G401 (cell line): ENCODE results near the gene RNF19B. TPM values are rescaled to one million over a fixed set of nuclear protein-coding genes. Genes with fewer than 3 reads are reported as not detected.

Experiments used
- DNase-seq: peaks from one replicate; pipeline ENCODE4 v3.0.0-alpha.2; 2015; ENCODE audit warnings: low spot score
- in situ Hi-C: cut with HindIII; loops from 2 replicates; pipeline ENCODE4 v1.10.0; 2016; ENCODE audit warnings: low sequenced_read_pairs, mixed read lengths
- total RNA-seq: library from RNA; depleted of rRNA; stranded (reverse); fragments of >200 nt; shearing (Covaris generic); gene quantifications from 2 replicates; pipeline ENCODE4 v1.2.3, GENCODE V29; 2014

The RNF19B gene
- total RNA-seq, 1 experiment from 2014 or later: 13.2 TPM

GRCh38 chr1:32971576-32971975 lies 7.0 kb upstream of the RNF19B start:
- in situ Hi-C loops: no loop called here
- no peak for DNase-seq

DNA sequence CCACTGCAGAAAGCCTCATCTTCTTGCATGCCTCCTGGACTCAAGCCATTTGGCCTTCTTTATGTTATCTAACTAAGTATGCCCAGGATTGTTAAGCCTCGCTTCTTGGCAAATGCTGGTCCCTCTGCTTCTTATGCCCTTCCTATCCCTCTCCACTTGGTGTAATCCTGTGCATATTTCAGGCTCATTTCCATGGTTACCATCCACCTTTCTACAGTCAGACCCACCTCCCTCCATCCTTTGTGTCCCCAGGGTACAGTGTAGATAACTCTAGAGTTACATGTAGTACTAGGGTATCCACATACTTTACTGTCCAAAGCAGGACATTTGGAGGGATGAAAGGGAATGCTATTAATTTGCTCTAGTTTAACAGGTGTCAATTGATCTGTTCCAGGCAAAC lies 6.5 kb upstream of the RNF19B start:
- no peak for DNase-seq
- in situ Hi-C loops: no loop called here

- in situ Hi-C loops: no loop called here
- DNase-seq: no peak
Measured at GRCh38 chr1:32969566-32969965, 5.0 kb upstream of the RNF19B start.

DNA sequence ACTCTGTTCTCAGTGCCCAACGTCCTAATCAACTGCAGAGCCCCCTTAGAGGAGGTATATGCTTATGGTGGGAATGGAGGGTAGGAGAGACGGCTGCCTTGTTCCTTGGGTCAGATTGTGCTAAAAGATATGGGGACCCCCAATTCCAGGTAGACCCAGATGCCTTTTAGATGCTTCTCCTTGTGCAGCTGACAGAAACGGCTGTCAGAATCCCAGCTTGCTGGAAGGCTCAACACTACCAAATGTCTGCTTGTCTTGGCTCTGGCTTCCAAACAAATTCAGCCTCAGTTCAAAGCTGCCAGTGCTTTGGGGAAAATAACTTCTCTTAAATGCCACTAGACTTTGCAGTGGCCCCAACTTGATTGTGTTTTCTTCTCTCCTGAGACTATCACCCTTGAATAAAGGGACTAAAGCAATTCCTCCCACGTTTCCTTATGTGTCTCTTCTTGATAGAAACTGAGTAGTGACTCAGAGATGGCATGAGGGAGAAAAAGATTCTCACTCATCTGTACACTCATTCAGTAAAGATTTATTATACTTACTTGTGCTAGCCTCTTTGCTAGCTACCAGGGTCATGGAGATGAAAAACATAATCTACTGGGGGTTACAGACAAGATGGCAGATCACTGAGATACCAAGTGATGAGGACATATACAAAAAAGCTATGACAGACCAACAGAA lies 3.4 kb upstream of the RNF19B start:
- in situ Hi-C loops: no loop called here
- DNase-seq: no peak

DNA sequence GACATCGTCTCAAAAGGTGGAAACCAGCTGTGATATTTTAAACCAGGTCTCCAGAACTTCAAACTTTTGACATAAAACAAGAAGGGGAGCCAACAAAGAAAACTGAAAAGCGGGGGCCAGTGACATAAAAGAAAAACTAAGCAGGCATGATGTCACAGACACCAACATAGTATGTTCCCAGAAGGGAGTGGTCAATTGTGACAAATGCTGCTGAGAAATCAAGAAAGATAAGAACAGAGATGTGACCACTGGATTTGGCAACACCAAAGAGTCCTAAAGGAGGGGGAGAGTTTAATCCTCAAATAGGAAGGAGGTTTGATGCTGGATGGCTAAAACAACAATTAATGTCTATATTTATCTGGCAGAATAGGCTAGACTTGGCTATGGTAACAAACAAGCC lies 2.3 kb upstream of the RNF19B start:
- DNase-seq: no peak
- in situ Hi-C loops: no loop called here

- in situ Hi-C loops: no loop called here
- no peak for DNase-seq
Measured at GRCh38 chr1:32965251-32965747, 690 bp upstream of the RNF19B start.

DNA sequence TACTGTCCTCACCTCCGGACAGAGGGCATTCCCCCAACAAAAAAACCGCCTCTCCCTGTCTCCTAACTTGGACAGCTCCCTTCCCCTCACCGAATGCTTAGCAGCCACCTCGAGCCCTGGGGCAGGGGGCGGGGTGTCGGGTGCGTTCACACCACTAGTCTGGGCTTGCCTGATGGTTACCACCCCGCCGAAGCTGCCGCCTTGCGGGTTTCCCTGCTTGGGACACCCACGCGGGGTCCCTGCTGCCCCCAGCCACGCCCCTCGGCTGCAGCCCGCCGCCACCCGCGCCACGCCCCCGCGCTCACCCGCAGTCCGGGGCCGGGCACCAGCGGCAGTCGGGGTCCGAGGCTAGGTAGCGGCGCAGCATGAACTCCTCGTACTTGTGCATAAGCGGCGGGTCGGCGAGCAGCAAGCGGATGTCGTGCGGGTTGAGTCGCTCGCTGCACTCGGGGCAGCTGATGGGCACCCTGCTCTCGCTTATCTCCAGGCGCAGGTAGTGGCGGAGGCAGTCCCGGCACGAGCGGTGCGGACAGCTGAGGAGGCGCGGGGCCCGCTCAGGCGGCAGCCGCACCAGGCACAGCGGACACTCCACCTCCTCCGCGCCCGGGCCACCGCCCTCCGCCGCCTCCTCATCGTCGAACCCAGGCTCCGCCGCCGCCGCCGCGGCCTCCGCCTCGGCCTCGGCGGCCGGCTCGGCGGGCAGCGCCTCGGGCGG lies 706 bp downstream of the RNF19B start:
- in situ Hi-C loops: no loop called here
- DNase-seq: peak; percentile 43

DNA sequence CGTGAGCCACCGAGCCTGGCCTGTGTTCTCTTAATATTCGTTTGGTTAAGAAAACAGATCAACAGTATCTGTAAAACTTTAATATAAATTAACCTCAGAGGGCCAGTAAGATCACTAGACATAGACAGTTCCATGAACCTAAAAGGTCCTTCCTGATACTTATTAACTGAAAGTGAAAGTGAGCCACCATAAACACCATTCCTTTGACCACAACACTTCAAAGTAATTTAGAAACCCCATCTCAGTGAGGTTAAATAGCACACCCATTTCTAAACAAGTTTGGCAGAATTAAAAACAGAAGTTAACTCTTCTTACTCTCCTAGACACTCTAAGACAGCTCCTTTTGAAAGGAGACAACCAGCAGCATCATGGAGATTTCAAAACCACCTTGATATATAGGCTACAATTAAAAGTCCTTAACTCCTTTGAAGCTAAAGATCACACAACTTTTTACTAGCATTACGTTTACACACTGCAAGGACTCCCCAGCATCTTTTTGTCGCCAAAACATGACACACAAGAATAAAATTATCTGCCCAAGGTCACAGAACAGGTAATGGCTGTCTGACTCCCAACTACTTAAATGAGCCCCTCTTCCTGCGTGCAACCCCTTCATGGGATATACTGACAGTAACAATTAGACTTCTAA lies 2.2 kb downstream of the RNF19B start:
- no peak for DNase-seq
- in situ Hi-C loops: no loop called here

GRCh38 chr1:32960819-32961355 lies 3.7 kb downstream of the RNF19B start:
- in situ Hi-C loops: no loop called here
- no peak for DNase-seq

GRCh38 chr1:32960342-32960741 lies 4.3 kb downstream of the RNF19B start:
- no peak for DNase-seq
- in situ Hi-C loops: no loop called here

DNA sequence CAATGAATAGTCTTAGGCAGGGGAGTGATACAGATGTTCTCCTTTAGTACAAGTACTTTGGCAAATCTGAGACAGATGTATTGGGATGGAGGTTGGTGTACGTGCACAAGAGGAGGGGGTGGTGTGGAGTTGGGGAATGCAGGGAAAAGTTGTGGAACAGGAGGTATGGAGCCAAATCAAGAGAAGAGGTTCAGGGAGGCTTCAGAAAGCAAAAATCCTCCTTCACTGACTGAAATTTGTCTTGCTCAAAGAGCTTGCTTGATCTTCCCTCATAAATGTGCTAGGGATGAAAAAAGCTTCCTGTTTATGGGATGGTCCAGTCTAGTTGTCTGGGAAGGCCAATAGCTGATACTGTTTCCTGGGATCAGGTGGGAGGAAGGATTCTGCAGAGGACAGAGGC lies 5.8 kb downstream of the RNF19B start:
- in situ Hi-C loops: no loop called here
- no peak for DNase-seq

GRCh38 chr1:32957017-32957416 lies 7.6 kb downstream of the RNF19B start:
- no peak for DNase-seq
- in situ Hi-C loops: no loop called here

- DNase-seq: no peak
- in situ Hi-C loops: no loop called here
Measured at GRCh38 chr1:32954168-32954567, 10.4 kb downstream of the RNF19B start.

DNA sequence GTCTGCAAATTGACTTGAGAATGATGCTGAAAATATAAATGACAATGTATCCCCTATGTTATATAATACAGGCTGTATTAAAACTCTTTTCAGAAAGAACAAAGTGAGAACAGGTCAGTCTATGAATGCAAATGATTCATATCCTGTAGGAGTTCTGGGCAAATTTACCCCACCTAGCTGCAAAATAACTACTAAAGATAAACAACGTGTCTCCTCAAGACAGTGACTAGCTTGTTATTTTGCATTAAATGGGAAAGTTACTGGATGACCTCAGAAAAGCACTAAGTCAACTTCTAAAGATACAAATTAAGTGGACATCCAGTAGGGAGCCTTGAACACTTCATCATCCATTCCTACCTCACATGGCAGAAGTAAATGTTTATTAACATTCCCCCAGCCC lies 11.1 kb downstream of the RNF19B start:
- DNase-seq: no peak
- in situ Hi-C loops: no loop called here

- in situ Hi-C loops: no loop called here
- DNase-seq: no peak
Measured at GRCh38 chr1:32949519-32949918, 15.1 kb downstream of the RNF19B start.

- no peak for DNase-seq
- in situ Hi-C loops: no loop called here
Measured at GRCh38 chr1:32948905-32949304, 15.7 kb downstream of the RNF19B start.

DNA sequence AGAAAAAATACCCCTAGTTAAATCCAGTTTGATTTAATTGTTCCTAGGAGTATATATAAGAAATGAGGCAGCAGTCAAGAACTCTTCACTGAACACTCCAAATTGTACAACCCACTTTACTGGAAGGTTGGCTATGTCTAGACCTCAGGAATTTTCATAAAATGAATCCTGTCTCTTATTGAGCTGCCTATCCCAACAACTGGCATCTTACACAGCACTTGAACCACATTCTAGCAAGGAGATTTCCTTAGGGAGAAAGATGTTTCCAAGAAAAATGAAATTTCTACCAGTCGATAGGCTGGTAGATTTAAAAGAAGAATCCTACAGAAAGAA lies 16.3 kb downstream of the RNF19B start:
- in situ Hi-C loops: no loop called here
- DNase-seq: no peak

DNA sequence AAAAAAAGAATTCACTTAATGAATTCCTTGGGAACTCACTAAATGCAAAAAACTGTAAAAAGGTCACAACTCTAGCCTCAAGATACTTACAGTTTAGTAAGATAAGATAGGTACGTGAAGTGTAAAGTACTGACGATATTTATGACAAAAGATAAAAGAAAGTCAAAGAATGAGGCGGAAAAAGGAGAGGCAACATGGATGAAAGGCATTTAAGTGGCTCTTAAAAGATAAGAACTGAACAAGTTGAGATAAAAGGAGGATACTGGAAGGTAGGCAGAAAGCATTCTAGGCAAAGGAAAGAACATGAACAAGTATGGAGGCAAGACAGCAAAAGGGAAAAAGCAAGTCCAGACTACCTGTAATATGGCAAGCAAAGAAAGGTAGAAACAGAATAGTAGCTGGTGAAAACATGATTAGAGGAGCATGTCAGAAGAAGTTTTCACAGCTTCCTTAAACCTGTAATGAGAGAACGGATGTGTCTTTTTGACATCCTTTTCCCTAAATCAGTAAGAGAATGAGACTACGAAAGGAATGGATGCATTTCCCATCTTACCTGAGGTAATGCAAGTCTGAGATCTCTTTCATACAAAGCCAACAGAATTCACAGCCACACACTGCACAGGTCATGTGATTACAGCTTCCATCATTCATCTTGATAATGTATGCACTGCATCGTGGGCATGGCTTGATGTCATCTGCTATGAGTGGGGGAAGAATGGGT lies 16.8 kb downstream of the RNF19B start:
- in situ Hi-C loops: no loop called here
- no peak for DNase-seq

- in situ Hi-C loops: no loop called here
- DNase-seq: no peak
Measured at GRCh38 chr1:32946413-32946812, 18.2 kb downstream of the RNF19B start.

GRCh38 chr1:32944180-32944579 lies 20.4 kb downstream of the RNF19B start:
- in situ Hi-C loops: loop anchor here (5.0 kb wide), 1 partner anchor 68 kb away; no protein-coding TSS in a partner anchor
- no peak for DNase-seq
